ENCODE results near the gene PPP1R11. TPM values are rescaled to one million over a fixed set of nuclear protein-coding genes. Genes with fewer than 3 reads are reported as not detected.
"Not testable (repeated sequence)": the region's sequence is repeated elsewhere in the genome, so short reads cannot be mapped to it uniquely, and the experiment has no call there.

Gene PPP1R11
- polyA plus RNA-seq (ENCODE audit: insufficient read length in 3 of 3) = 10 to 100 TPM; 65.9 to 70.4 (median 66.3) TPM

GRCh38 chr6:30066577-30067459 is at the start of gene PPP1R11:
Gene PPP1R11, plus strand, starts transcription at chr6:30067198. Its CDS starts 213 bp downstream, at chr6:30067411.
- DNase-seq (ENCODE audit: low read depth in 3 of 3, low spot score in 2 of 3) = peak; percentile 97 to 98 (median 98)

GRCh38 chr6:30019819-30020218 is 47.2 kb upstream of the PPP1R11 start:
- no peak for DNase-seq (ENCODE audit: low read depth in 3 of 3, low spot score in 2 of 3)

GRCh38 chr6:30020626-30021025 is 46.4 kb upstream of the PPP1R11 start:
- no peak for DNase-seq (ENCODE audit: low read depth in 3 of 3, low spot score in 2 of 3)

- no peak for DNase-seq (ENCODE audit: low read depth in 3 of 3, low spot score in 2 of 3)
These were observed 44.8 kb upstream of the PPP1R11 start for GRCh38 chr6:30022189-30022588.

GRCh38 chr6:30022712-30023111 is 44.3 kb upstream of the PPP1R11 start:
- DNase-seq (ENCODE audit: low read depth in 3 of 3, low spot score in 2 of 3) = not testable (repeated sequence)

GRCh38 chr6:30025186-30025585 is 41.8 kb upstream of the PPP1R11 start:
- DNase-seq (ENCODE audit: low read depth in 3 of 3, low spot score in 2 of 3) = no peak

GRCh38 chr6:30029588-30029987 is 37.4 kb upstream of the PPP1R11 start:
- no peak for DNase-seq (ENCODE audit: low read depth in 3 of 3, low spot score in 2 of 3)

GRCh38 chr6:30031381-30031780 is 35.6 kb upstream of the PPP1R11 start:
- no peak for DNase-seq (ENCODE audit: low read depth in 3 of 3, low spot score in 2 of 3)

GRCh38 chr6:30033440-30033839 is 33.6 kb upstream of the PPP1R11 start:
- not testable (repeated sequence) for DNase-seq (ENCODE audit: low read depth in 3 of 3, low spot score in 2 of 3)

GRCh38 chr6:30035784-30036183 is 31.2 kb upstream of the PPP1R11 start:
- DNase-seq (ENCODE audit: low read depth in 3 of 3, low spot score in 2 of 3) = no peak

GRCh38 chr6:30037182-30037788 is 29.7 kb upstream of the PPP1R11 start:
- no peak for DNase-seq (ENCODE audit: low read depth in 3 of 3, low spot score in 2 of 3)

- no peak for DNase-seq (ENCODE audit: low read depth in 3 of 3, low spot score in 2 of 3)
These were observed 25.8 kb upstream of the PPP1R11 start for GRCh38 chr6:30041221-30041620.

- DNase-seq (ENCODE audit: low read depth in 3 of 3, low spot score in 2 of 3) = no peak
These were observed 25.2 kb upstream of the PPP1R11 start for GRCh38 chr6:30041821-30042220.

- DNase-seq (ENCODE audit: low read depth in 3 of 3, low spot score in 2 of 3) = no peak
These were observed 24.5 kb upstream of the PPP1R11 start for GRCh38 chr6:30042476-30042875.

GRCh38 chr6:30042914-30043313 is 24.1 kb upstream of the PPP1R11 start:
- DNase-seq (ENCODE audit: low read depth in 3 of 3, low spot score in 2 of 3) = no peak

- DNase-seq (ENCODE audit: low read depth in 3 of 3, low spot score in 2 of 3) = no peak
These were observed 23.3 kb upstream of the PPP1R11 start for GRCh38 chr6:30043744-30044143.

- DNase-seq (ENCODE audit: low read depth in 3 of 3, low spot score in 2 of 3) = no peak
These were observed 22.4 kb upstream of the PPP1R11 start for GRCh38 chr6:30044630-30045029.

GRCh38 chr6:30047220-30047619 is 19.8 kb upstream of the PPP1R11 start:
- no peak for DNase-seq (ENCODE audit: low read depth in 3 of 3, low spot score in 2 of 3)

- DNase-seq (ENCODE audit: low read depth in 3 of 3, low spot score in 2 of 3) = no peak
These were observed 13.3 kb upstream of the PPP1R11 start for GRCh38 chr6:30053682-30054081.

GRCh38 chr6:30055513-30055912 is 11.5 kb upstream of the PPP1R11 start:
- DNase-seq (ENCODE audit: low read depth in 3 of 3, low spot score in 2 of 3) = no peak

GRCh38 chr6:30060606-30061091 is 6.3 kb upstream of the PPP1R11 start:
- DNase-seq (ENCODE audit: low read depth in 3 of 3, low spot score in 2 of 3) = peak in 1 of 3 donors; percentile 42

All from right renal cortex interstitium (tissue), 3 donors.